Measurements from ENCODE around the gene ARMC6.
"Not testable (repeated sequence)": the region's sequence is repeated elsewhere in the genome, so short reads cannot be mapped to it uniquely, and the experiment has no call there.

The ARMC6 gene

DNA sequence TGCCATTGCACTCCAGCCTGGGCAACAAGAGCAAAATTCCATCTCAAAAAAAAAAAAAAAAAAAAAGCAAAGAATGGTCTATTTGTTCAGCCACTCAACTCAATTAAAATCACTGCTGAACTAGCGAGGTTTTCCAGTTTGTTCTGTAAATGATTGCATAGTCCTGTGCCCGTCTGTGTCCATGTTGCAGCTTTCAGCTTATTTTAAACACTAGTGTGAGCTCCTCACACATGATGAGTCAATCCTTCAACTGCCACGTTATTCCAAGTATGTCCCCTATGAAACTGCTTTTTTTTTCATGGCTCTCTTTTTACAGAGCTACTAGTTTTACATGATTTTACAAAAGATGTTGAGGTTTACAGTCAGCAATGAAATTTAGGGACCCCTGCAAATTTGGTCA is 12.3 kb upstream of the ARMC6 start:
- no peak for DNase-seq (ENCODE audit: insufficient read length, low spot score)
- FAIRE-seq, result no peak

DNA sequence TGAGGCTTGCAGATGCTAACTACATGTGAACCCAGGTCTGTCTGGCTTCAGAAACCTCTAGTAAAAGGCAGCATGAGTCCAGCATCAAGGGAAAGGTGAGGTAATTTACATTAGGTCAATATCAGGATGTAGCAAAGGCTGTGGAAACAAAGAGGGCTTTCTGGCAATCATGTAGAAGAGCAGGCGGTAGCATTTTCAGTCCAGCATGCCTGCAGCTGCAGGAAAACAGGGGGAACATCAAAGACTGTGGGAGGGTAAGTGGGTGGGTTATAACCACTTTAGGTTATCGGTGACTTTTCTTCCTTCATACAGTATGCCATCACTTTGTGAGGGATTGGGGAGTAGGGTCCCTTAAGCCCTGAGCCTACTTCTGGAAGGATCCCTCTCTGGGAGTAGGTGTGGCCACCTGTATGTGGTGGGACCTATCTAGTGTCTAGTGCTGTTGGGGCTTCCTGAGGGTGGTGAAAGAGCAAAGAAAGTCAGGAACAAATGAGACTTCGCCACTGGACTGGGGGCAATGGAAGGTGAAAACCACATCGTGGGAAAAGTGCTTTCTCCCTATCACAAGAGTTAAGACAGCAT is 10.9 kb upstream of the ARMC6 start:
- DNase-seq (ENCODE audit: insufficient read length, low spot score) (no peak), FAIRE-seq (no peak)

DNA sequence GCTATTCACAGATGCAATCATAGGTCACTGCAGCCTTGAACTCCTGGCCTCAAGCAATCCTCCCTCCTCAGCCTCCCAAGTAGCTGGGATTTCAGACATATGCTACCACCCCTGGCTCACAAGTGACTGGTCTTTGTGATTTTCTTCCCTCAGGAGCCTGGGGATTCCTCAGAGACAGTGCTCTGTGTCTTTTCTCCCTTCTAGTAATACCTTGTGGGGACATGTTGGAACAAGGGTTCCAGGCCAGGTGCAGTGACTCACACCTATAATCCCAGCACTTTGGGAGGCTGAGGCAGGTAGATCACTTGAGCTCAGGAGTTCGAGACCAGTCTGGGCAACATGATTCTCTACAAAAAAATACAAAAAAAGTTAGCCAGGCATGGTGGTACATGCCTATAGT is 10.0 kb upstream of the ARMC6 start:
- not testable (repeated sequence) for FAIRE-seq; DNase-seq (ENCODE audit: insufficient read length, low spot score)

DNA sequence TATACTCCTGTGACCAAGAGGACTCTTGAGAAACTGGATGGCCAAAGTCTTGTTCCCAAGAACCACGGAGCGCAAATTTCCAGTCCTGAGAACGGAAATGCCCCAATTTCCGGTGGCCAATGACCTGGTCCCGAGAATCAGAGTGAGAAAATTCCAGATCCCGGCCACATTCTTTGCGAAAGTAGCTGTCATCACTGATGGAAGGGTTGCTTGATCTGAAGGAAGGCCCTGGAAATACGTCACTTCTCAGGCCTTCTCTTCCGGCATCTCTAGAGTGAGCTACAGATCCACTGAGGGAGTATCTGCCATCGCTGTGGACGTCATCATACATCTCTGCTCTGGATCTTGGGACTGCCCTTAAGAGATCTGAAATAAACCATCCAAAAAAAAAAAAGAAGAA is 7.5 kb upstream of the ARMC6 start:
- FAIRE-seq, result no peak
- DNase-seq (ENCODE audit: insufficient read length, low spot score), result no peak

DNA sequence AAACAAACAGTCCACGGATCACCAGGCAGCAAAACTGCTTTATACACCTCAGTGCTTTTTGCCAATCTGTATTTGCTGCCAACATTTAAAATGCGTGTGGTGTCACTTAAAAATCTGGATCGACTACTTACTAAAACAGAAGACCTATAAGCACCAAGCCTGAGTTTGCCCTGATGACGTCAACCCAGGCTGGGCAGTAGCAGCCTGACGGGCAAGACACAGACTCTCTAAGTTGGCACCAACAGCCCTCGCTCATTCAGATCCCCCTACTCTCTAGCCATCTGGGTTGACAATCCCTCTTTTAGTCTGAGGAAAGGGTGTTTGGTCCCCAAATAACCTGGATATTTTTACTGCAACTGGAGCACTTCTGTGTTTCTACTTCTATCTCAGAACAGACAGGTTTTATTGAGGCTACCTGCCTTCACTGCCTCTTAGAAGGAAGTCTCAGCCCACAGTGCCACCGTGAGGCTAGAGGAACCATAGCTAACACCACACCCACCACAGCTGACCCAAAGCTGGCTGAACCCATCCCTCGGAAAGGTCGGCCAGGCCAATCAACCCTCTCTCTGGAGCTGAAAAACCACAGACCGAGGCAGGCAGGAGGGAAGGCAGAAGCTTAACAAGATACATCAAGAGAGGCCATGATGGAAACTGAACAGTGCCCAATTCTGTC is 7.0 kb upstream of the ARMC6 start:
- FAIRE-seq (no peak), DNase-seq (ENCODE audit: insufficient read length, low spot score) (no peak)

DNA sequence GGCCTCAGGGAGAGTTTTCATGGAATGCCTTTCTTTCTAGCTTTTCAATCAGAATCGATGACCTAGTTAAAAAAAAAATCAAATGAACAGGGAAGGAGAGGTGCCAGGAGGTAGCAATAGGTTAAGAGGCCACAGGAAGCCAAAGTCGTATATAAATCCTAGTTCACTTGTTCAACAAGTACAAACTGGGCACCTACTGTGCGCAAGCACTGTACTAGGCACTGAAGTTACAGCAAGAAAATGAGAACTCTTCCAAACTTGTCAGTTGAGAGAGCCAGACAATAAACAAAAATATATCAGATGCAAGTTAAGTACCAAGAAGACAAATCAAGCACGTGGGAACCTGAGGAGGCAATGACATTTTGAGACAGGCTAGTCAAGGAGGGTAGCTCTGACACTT is 6.2 kb upstream of the ARMC6 start:
- no peak for FAIRE-seq
- no peak for DNase-seq (ENCODE audit: insufficient read length, low spot score)

DNA sequence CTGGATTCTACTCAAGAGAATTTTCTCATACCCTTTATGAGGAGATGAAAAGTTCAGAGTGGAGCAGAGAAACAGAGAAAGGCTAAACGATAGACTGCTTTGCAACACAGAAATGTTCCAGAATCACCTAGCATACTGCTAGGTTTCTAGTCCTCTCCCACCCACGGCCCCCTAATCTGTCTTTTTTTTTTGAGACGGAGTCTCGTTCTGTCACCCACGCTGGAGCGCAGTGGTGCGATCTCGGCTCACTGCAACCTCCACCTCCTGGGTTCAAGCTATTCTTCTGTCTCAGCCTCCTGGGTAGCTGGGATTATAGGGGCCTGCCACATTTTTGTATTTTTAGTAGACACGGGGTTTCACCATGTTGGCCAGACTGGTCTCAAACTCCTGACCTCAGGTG is 4.9 kb upstream of the ARMC6 start:
- FAIRE-seq, result no peak
- no peak for DNase-seq (ENCODE audit: insufficient read length, low spot score)

DNA sequence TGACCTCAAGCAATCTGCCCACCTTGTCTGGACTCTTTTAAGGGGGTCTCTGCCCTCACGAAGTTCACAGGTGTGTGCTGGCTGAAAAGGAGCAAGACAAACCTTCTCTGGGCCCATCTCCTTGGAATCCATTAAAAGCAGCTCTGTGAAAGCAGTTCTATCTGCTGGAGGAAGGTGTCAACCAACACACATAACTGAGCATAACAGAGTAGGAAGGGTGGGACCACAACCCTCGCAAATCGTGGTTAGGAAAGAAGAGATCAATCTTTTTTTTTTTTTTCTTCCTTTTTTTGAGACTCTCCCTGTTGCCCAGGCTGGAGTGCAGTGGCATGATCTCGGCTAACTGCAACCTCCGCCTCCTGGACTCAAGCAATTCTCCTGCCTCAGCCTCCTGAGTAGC is 1.5 kb upstream of the ARMC6 start:
- FAIRE-seq (no peak), DNase-seq (ENCODE audit: insufficient read length, low spot score) (no peak)

DNA sequence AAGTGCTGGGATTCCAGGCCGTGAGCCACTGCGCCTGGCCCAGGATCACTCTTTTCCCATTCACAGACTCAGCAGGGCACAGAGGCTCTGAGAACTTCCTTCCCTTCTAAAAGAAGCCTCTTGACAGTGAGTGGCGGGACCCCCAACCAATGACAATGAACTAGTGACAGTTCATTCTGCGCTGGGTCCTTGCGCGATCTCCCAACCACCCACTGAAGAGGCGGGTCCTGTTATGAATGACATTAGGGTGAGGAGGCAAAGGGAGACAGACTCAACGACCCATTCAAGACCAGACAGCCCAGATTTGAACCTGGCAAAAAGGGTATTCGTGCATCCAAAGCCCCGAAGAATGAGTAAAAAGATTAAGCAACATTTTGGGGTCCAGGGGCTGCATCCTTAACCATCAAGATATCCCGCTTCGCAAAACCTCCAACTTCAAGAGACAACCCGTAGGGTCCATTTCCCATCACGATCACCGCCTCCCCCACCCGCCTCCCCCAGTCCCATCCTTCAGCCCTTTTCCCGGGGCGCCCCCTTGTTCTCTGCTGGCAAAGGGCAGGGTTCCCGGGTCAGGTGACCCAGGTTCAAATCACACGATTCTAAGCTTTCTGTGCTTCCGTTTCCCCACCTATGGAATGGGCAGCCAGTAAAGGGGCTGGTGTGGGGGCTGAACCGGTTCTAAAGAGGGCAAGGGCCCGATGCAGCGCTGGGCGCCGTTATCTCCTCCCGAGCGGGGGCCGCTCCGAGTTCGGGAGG is 805 bp upstream of the ARMC6 start:
- FAIRE-seq, result no peak

DNA sequence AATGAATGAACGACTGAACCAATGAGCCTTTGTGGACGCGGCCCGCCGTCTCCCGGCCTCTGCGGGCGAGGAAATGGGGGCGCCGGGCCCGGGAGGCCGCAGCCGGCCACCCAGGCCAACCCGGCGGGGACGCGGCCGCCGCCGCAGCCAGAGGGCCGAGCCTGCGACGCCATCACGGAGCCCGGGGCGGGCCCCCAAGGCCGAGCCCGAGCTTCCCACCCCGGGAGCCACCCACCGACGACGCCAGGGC is 302 bp upstream of the ARMC6 start:
- DNase-seq (ENCODE audit: insufficient read length, low spot score) (no peak), FAIRE-seq (no peak)

More for the DNA sequence above, 805 bp upstream of the ARMC6 start:
- peak; percentile 98 for DNase-seq (ENCODE audit: insufficient read length, low spot score)

DNA sequence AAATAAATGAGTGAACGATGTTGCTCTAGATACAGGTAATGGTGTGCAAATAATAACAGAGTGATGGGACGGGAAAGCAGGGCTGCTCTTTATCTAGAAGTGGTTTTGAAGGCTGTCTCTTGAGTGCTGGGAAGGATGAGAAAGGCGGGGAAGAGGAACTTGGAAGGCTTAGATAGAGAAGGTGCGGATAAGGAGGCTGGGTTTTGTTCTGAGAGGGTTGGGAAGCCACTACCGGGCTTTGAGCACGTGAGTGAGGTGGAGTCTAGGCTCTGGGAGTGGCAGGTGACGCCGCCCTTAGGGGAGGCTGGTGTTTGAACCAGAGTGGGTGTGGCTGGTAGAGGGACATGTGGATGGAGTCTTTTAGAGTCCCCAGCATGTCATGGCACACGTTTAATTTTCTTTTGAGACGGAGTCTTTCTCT is 811 bp downstream of the ARMC6 start:
- FAIRE-seq (no peak), DNase-seq (ENCODE audit: insufficient read length, low spot score) (peak; percentile 73)

DNA sequence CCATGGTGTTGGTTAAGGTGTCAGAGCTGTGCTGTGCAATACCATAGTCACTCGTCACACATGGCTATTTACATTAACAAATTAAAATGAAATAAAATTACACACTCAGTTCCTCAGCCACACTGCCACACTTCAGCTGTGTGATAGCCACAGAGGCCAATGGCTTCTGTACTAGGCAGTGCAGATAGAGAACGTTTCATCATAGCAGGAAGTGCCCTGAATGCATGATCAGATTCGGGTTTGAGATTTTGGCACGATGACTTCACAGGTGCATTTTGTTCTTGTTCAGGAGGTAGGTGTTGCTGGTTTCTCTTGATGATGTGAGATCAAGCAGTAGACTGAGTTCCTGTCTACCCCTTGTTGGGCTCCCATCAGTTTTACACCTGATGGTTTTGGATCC is 6.5 kb downstream of the ARMC6 start:
- FAIRE-seq (no peak), DNase-seq (ENCODE audit: insufficient read length, low spot score) (no peak)

DNA sequence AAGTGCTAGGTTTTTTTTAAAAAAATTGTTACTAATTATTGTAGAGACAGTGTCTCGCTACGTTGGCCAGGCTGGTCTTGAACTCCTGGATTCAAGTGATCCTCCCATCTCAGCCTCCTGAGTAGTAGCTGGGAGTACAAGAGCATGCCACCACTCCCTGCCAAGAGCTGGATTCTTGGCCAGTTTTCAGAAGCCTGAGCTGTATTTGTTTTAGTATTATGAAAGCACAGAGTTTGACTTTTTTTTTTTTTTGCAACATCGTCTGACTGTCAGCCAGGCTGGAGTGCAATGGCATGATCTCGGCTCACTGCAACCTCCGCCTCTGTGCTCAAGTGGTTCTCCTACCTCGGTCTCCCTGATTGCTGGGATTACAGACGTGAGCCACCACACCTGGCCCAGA is 7.0 kb downstream of the ARMC6 start:
- DNase-seq (ENCODE audit: insufficient read length, low spot score) (no peak), FAIRE-seq (no peak)

DNA sequence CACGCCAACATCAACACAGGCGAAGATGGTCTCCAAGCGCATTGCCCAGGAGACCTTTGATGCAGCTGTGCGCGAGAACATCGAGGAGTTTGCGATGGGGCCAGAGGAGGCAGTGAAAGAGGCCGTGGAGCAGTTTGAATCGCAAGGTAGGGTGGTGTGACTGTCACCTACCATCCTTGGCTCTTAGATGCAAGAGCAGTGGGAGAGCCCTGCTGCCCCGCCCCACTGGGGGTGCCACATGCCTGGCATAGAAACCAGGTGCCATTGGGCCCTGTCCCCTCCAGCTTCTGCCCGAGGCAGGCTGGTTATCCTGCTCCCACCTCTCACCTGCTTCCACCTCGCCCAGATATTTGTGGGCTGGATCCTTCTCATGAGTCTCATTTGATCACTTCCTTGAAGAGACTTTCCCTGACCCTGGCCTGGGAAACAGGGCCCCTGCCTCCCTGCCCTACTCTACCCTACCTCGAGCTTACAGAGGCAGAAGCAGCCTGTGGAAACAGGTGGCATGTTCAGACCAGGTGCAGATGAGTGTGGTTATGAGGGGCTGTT is 9.4 kb downstream of the ARMC6 start:
- DNase-seq (ENCODE audit: insufficient read length, low spot score) (no peak), FAIRE-seq (no peak)

DNA sequence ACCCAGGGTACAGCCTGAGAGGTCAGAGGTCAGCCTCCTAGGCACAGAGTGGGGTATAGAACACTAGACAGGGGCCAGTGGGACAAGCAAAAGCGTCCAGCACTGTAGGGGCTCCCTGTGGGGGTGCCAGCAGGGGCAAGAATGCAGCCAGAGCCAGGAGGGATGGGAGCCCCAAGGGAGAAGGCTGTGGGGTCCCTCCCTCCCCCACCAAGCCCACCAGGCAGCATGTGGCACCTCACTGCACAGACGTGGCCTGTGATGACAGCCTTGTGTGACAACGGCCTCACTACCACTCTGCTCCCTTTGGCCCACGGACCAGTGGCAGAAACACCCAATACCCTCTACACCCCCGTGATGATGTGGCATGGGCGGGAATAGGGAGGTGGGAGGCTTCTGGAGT is 10.1 kb downstream of the ARMC6 start:
- DNase-seq (ENCODE audit: insufficient read length, low spot score) (no peak), FAIRE-seq (no peak)

DNA sequence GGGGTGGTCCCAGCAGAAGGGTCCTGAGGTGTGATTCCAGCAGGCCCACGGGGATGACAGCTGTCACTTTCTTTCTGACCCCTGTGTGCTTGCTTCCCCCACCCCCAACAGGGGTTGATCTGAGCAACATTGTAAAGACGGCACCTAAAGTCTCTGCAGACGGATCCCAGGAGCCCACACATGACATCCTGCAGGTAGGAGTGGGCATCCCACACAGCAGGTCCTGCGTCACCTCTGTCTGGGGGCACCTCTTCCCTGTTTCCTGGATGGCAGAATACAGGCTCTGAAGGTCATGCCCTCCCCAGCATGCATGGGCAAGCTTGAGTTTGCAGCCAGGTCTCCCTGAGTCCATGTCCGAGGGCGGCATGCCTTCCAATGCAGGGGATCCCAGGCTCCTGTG is 10.5 kb downstream of the ARMC6 start:
- no peak for FAIRE-seq

DNA sequence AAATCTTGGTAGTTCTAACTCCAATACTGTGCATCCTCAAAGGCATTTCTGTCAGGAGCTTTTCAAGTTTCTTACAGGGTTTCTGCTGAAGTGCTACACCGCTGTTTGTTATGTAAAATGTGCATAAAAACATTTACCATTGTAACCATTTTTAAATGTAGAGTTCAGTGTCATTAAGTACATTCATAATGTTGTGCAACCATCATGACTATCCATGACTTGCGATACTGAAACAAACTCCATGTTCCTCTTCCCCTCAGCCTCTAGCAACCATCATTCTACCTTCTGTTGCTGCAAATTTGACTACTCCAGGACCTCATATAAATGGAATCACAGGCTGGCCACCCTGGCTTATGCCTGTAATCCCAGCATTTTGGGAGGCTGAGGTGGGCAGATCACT is 16.0 kb downstream of the ARMC6 start:
- FAIRE-seq, result no peak
- no peak for DNase-seq (ENCODE audit: insufficient read length, low spot score)

More for the DNA sequence above, 10.5 kb downstream of the ARMC6 start:
- no peak for DNase-seq (ENCODE audit: insufficient read length, low spot score)

DNA sequence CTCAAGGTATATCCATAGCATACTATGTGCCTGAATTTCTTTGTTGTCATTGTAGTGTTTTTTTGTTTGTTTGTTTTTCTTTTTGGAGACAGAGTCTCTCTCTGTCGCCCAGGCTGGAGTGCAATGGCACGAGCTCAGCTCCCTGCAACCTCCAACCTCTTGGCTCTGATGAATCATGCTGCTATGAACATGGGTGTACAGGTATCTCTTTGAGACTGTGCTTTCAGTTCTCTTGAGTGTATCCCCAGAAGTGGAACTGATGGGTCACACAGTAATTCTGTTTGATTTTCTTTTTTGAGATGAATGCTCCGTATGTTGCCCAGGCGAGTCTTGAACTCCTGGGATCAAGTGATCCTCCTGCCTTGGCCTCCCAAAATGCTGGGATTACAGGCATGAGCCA is 16.7 kb downstream of the ARMC6 start:
- DNase-seq (ENCODE audit: insufficient read length, low spot score) (no peak), FAIRE-seq (no peak)

DNA sequence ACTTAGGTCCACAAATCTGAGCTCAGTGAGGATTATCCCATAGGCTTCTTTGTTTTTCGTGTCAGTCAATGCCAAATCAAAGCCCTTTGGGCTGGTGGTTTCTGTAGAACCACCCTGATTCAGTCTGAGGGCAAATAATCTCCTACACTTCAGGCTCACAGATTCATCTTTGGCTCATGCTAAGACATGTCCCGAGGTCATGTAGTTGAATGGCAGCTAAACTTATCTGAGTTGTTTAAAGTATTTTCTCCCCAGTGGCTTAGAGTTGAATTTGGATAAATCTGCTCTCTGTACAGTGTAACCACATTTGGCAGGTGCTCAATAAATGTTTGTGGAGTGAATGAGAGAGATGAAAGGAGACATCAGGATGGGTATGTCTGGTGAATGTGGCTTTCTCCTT is 17.3 kb downstream of the ARMC6 start:
- FAIRE-seq (no peak), DNase-seq (ENCODE audit: insufficient read length, low spot score) (no peak)

DNA sequence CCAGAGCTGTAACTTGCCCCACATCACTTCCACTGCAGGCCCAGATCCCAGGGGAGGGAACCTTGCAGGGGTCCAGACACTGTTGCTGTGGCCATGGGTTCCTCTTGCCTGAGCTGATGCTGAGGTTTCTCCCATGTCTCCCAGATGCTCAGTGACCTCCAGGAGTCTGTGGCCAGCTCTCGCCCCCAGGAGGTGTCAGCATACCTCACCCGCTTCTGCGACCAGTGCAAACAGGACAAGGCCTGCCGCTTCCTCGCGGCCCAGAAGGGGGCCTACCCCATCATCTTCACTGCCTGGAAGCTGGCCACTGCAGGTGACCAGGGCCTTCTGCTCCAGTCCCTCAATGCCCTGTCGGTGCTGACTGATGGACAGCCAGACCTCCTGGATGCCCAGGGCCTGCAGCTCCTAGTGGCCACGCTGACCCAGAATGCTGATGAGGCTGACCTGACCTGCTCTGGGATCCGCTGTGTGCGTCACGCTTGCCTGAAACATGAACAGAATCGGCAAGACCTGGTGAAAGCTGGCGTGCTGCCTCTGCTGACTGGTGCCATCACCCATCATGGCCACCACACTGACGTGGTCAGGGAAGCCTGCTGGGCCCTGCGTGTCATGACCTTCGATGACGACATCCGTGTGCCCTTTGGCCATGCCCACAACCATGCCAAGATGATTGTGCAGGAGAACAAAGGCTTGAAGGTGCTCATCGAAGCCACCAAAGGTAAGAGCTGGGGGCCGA is 18.2 kb downstream of the ARMC6 start:
- DNase-seq (ENCODE audit: insufficient read length, low spot score), result no peak
- no peak for FAIRE-seq

DNA sequence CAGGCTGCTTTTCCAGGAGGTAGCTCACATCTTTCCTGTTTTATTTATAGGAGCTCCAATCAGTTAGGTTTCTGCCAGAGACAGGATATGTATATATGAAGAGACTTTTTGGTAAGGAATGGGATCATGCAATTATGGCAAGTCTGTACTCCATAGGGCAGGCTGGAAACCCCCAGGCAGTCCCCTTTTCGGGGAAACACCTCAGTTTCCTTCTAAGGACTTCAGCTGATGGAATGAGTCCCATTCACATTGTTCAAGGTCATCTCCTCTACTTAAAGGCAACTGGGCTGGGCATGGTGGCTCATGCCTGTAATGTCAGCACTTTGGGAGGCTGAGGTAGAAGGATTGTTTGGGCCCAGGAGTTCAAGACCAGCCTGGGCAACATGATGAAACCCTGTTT is 19.5 kb downstream of the ARMC6 start:
- DNase-seq (ENCODE audit: insufficient read length, low spot score) (no peak), FAIRE-seq (no peak)
